ENCODE measurements around the gene SDSL.

Gene SDSL

DNA sequence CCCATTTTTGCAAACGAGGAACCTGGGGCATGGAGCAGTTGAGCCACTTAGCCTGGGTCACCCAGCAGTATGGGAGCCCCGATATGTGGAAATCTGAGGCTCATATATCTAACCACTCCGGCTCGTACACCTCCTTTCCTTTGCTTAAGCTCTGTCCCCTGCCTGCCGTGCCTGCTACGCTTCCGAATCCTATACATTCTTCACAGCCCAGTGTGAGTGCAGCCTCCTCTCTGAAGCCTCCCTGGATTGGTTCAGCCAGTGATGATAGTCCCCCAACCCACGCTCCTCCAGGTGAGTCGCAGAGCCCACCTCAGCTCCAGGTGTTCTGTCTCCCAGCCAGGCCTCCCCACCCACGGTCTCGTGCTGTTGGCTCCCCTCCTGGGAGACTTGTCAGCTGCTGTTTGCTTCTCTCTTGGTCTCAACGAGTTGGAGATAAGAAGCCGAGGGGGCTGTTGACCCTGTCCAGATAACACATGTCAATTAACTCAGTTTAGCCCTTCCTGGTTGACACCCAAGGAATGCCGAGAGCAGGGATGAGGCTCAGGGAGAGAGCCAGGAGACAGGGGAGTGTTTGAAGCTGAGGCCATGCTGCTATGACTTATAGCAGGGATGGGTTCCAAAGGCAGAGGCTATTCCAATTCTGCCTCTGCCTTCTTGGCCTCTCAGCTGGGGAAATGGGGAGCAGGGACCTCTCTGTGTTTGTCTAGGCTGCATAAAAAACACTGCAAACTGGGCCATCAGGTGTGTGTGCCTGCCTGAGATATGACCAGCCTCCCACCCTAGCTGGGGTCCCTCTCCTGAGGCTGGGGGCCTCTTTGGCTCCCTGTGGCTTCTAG lies 19.0 kb downstream of the SDSL start:
- no peak overlapping the region for H2AFZ ChIP-seq (ENCODE audit: low read depth)
- no peak overlapping the region for H3K9ac ChIP-seq
- H4K20me1 ChIP-seq (ENCODE audit: insufficient read depth) = no peaks in the 10 kb centered on the region
- H3K27ac ChIP-seq = no peak overlapping the region
- H3K27me3 ChIP-seq (ENCODE audit: insufficient read depth, low read depth) = no peaks in the 10 kb centered on the region
- H3K4me3 ChIP-seq (IDR thresholded peaks at IDR 0.05; ENCODE audit: insufficient read depth, low read depth, low read length) = no peak overlapping the region
- no peaks in the 10 kb centered on the region for H3K79me2 ChIP-seq (ENCODE audit: insufficient read depth, low read depth)
- TF ChIP-seq, protein P1, sequence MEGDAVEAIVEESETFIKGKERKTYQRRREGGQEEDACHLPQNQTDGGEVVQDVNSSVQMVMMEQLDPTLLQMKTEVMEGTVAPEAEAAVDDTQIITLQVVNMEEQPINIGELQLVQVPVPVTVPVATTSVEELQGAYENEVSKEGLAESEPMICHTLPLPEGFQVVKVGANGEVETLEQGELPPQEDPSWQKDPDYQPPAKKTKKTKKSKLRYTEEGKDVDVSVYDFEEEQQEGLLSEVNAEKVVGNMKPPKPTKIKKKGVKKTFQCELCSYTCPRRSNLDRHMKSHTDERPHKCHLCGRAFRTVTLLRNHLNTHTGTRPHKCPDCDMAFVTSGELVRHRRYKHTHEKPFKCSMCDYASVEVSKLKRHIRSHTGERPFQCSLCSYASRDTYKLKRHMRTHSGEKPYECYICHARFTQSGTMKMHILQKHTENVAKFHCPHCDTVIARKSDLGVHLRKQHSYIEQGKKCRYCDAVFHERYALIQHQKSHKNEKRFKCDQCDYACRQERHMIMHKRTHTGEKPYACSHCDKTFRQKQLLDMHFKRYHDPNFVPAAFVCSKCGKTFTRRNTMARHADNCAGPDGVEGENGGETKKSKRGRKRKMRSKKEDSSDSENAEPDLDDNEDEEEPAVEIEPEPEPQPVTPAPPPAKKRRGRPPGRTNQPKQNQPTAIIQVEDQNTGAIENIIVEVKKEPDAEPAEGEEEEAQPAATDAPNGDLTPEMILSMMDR (conservative IDR thresholded peaks at IDR 0.05; ENCODE audit: low read depth, low read length) = no peak
- no peaks in the 10 kb centered on the region for H3K4me1 ChIP-seq (ENCODE audit: low read depth, poor library complexity, severe bottlenecking)
- no peaks in the 10 kb centered on the region for H3K36me3 ChIP-seq (ENCODE audit: insufficient read depth)
- H3K4me2 ChIP-seq = no peak overlapping the region

DNA sequence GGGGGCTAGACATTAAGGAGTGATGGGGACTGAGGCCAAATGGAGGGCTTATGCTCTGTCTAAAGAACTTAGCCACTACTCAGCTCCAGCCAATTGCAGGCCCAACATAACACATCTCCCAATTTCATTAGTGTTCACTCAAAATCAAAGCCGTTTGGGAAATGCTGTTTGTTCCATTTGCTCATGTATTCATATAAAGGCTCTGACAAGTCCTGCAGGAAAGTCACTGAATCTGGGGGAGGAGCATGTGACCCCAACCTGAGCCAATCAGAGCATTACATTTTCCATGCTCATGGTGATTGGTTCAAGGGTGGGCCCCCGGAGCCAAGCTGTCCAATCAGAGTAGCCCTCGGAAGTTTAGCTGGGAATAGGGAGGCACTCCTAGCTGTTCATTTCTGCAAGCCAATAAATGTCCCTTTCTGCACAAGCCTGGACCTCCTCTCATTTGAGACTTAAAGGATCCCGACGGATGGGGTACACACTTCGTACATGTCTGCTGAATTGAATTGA lies 20.9 kb downstream of the SDSL start:
- H3K27me3 ChIP-seq (ENCODE audit: insufficient read depth, low read depth) = no peaks in the 10 kb centered on the region
- no peaks in the 10 kb centered on the region for H3K79me2 ChIP-seq (ENCODE audit: insufficient read depth, low read depth)
- H3K9ac ChIP-seq = no peak overlapping the region
- no peak overlapping the region for H3K4me2 ChIP-seq
- H3K27ac ChIP-seq = no peak overlapping the region
- no peak overlapping the region for H3K4me3 ChIP-seq (IDR thresholded peaks at IDR 0.05; ENCODE audit: insufficient read depth, low read depth, low read length)
- TF ChIP-seq, protein P1 (conservative IDR thresholded peaks at IDR 0.05; ENCODE audit: low read depth, low read length) = no peak
- no peaks in the 10 kb centered on the region for H3K4me1 ChIP-seq (ENCODE audit: low read depth, poor library complexity, severe bottlenecking)
- H3K36me3 ChIP-seq (ENCODE audit: insufficient read depth) = no peaks in the 10 kb centered on the region
- H4K20me1 ChIP-seq (ENCODE audit: insufficient read depth) = no peaks in the 10 kb centered on the region
- no peak overlapping the region for H2AFZ ChIP-seq (ENCODE audit: low read depth)

DNA sequence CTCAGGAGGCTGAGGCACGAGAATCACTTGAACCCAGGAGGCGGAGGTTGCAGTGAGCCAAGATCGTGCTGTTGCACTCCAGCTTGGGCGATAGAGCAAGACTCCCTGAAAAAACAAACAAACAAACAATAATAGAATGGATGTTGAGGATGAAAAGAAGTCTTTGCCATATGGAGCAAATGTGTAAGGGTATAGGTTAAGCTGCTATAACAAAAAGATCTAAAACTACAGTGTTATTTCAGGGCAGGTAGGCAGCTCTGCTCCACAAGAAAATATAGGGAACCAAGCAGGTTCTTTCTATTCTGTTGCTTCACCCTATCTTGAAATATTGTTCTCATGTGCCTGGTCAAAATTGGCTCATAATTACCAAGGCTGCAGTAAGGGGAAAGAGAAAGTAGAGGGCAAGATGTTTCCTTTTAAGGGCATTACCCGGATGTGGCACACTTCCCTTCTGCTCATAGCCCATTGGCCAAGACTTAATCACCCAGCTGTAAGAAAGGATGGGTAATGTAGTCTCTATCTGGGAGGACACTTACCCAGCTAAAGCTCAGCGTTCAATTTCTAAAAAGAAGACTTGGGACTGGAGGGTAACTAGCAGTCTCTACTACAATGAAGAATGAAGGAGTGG lies 23.5 kb downstream of the SDSL start:
- H3K4me2 ChIP-seq = no peak overlapping the region
- no peaks in the 10 kb centered on the region for H4K20me1 ChIP-seq (ENCODE audit: insufficient read depth)
- no peaks in the 10 kb centered on the region for H3K4me1 ChIP-seq (ENCODE audit: low read depth, poor library complexity, severe bottlenecking)
- no peak overlapping the region for H2AFZ ChIP-seq (ENCODE audit: low read depth)
- TF ChIP-seq, protein P1 (conservative IDR thresholded peaks at IDR 0.05; ENCODE audit: low read depth, low read length) = no peak
- no peak overlapping the region for H3K9ac ChIP-seq
- H3K79me2 ChIP-seq (ENCODE audit: insufficient read depth, low read depth) = no peaks in the 10 kb centered on the region
- no peaks in the 10 kb centered on the region for H3K27me3 ChIP-seq (ENCODE audit: insufficient read depth, low read depth)
- H3K4me3 ChIP-seq (IDR thresholded peaks at IDR 0.05; ENCODE audit: insufficient read depth, low read depth, low read length) = no peak overlapping the region
- H3K36me3 ChIP-seq (ENCODE audit: insufficient read depth) = no peaks in the 10 kb centered on the region
- H3K27ac ChIP-seq = no peak overlapping the region

DNA sequence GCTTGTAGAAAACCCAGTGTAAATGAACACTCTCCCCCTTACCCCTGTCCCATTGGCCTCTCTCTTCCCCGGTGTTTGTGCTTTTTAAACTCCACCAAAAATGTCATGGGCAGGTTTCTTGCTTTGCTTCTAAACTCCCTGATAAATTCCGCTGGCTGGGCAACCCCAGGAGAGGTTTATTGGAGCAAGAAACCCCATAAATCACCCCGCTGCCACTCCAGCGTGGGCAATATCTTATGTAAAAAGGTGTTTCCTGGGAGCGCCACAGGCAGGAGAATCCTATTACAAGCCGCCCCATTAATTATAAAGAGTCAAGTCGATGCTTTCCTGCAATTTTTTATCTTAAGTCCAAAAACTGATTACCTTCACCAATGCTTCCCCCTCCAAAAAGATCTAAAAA lies 26.7 kb downstream of the SDSL start:
- H3K27me3 ChIP-seq (ENCODE audit: insufficient read depth, low read depth) = no peaks in the 10 kb centered on the region
- TF ChIP-seq, protein P1 (conservative IDR thresholded peaks at IDR 0.05; ENCODE audit: low read depth, low read length) = no peak
- no peaks in the 10 kb centered on the region for H3K36me3 ChIP-seq (ENCODE audit: insufficient read depth)
- H3K4me3 ChIP-seq (IDR thresholded peaks at IDR 0.05; ENCODE audit: insufficient read depth, low read depth, low read length) = no peak overlapping the region
- H3K27ac ChIP-seq = no peak overlapping the region
- no peak overlapping the region for H2AFZ ChIP-seq (ENCODE audit: low read depth)
- H4K20me1 ChIP-seq (ENCODE audit: insufficient read depth) = no peaks in the 10 kb centered on the region
- H3K9ac ChIP-seq = no peak overlapping the region
- no peaks in the 10 kb centered on the region for H3K4me1 ChIP-seq (ENCODE audit: low read depth, poor library complexity, severe bottlenecking)
- no peaks in the 10 kb centered on the region for H3K79me2 ChIP-seq (ENCODE audit: insufficient read depth, low read depth)
- H3K4me2 ChIP-seq = no peak overlapping the region

Data from KMS-11 (cell line).